HepG2 (cell line): ENCODE results near the gene SMIM36. TPM values are rescaled to one million over a fixed set of nuclear protein-coding genes. Genes with fewer than 3 reads are reported as not detected.

Experiments used
- BCL6 ChIP-seq: IDR thresholded peaks from 2 replicates; pipeline ENCODE4 v1.6.1; 2016; ENCODE audit warnings: missing genetic modification reagents, missing compliant biosample characterization
- ETV6 ChIP-seq: sonication (generic); formaldehyde crosslinking; conservative IDR thresholded peaks from 2 replicates; pipeline ENCODE4 v1.4.0; 2020; ENCODE audit warnings: missing genetic modification reagents
- NR2C2 ChIP-seq: sonication (generic); formaldehyde crosslinking; IDR thresholded peaks from 2 replicates; pipeline ENCODE4 v1.4.0; 2020; ENCODE audit warnings: missing genetic modification reagents, mild to moderate bottlenecking, moderate library complexity, borderline replicate concordance
- RFX1 ChIP-seq: fragments of 450-650 bp; IDR thresholded peaks from 2 replicates; pipeline ENCODE4 v1.6.1; 2017
- SIN3A ChIP-seq: IDR thresholded peaks from 2 replicates; pipeline ENCODE4 v1.6.1; 2011; ENCODE audit warnings: low read depth, mild to moderate bottlenecking, control low read depth, low read length, borderline replicate concordance
- SOX5 ChIP-seq: IDR thresholded peaks from 2 replicates; pipeline ENCODE4 v1.6.1; 2016; ENCODE audit warnings: borderline replicate concordance
- SP140L ChIP-seq: sonication (generic); formaldehyde crosslinking; IDR thresholded peaks from 2 replicates; pipeline ENCODE4 v1.4.0; 2020; ENCODE audit warnings: missing genetic modification reagents, borderline replicate concordance
- TFAP4 ChIP-seq: sonication (generic); IDR thresholded peaks from 2 replicates; pipeline ENCODE4 v1.6.1; 2016; ENCODE audit warnings: low read depth, borderline replicate concordance
- ZBTB43 ChIP-seq: sonication (generic); formaldehyde crosslinking; conservative IDR thresholded peaks from 2 replicates; pipeline ENCODE4 v1.4.0; 2020; ENCODE audit warnings: missing genetic modification reagents
- ZNF333 ChIP-seq: sonication (generic); formaldehyde crosslinking; IDR thresholded peaks from 2 replicates; pipeline ENCODE4 v1.4.0; 2020; ENCODE audit warnings: mild to moderate bottlenecking, missing genetic modification reagents, borderline replicate concordance
- ZNF441 ChIP-seq: sonication (generic); formaldehyde crosslinking; IDR thresholded peaks from 2 replicates; pipeline ENCODE4 v1.7.0; 2021; ENCODE audit warnings: missing genetic modification reagents, borderline replicate concordance
- ZNF790 ChIP-seq: sonication (generic); formaldehyde crosslinking; IDR thresholded peaks from 2 replicates; pipeline ENCODE4 v1.8.0; 2022; ENCODE audit warnings: missing genetic modification reagents, mild to moderate bottlenecking, borderline replicate concordance
- ZNF816 ChIP-seq: sonication (generic); formaldehyde crosslinking; IDR thresholded peaks from 2 replicates; pipeline ENCODE4 v1.8.0; 2022; ENCODE audit warnings: missing genetic modification reagents, mild to moderate bottlenecking, borderline replicate concordance
- polyA plus RNA-seq, 8 experiments: library from polyadenylated mRNA; depleted of rRNA in 3 of 8; stranded (reverse) in 7 of 8; unstranded in 1 of 8; fragments of >200 nt; fragmentation: Illumina TruSeq in 4 of 8; extraction: Trizol in 4 of 8; gene quantifications; 2 replicates each; pipeline versions ENCODE4 v1.2.1 to v1.2.3, GENCODE V29; 2011 to 2016; ENCODE audit warnings: low read depth in 4 of 8, missing spikeins in 1 of 8, mixed read lengths in 1 of 8; ENCODE audit not compliant: insufficient read depth in 1 of 8
- total RNA-seq, 5 experiments: library from RNA; depleted of rRNA; stranded (reverse); fragments of >200 nt; fragmentation: Illumina TruSeq; extraction: Trizol; gene quantifications; 2 replicates each; pipeline ENCODE4 v1.2.3, GENCODE V29; 2016; ENCODE audit warnings: low read depth in 1 of 5
- TF ChIP-seq, protein P1 (sequence below): IDR thresholded peaks from 2 replicates; pipeline ENCODE4 v1.6.1; 2016; ENCODE audit warnings: missing genetic modification reagents, missing compliant biosample characterization
- TF ChIP-seq, protein P2 (sequence below): IDR thresholded peaks from 2 replicates; pipeline ENCODE4 v1.6.1; 2016; ENCODE audit warnings: low read depth, borderline replicate concordance
- TF ChIP-seq, protein P3 (sequence below): sonication (generic); formaldehyde crosslinking; IDR thresholded peaks from 2 replicates; pipeline ENCODE4 v1.4.0; 2020; ENCODE audit warnings: mild to moderate bottlenecking, missing genetic modification reagents
- TF ChIP-seq, protein P4 (sequence below): sonication (generic); formaldehyde crosslinking; IDR thresholded peaks from 2 replicates; pipeline ENCODE4 v1.8.0; 2022; ENCODE audit warnings: mild to moderate bottlenecking, missing genetic modification reagents, moderate library complexity
- TF ChIP-seq, protein P5 (sequence below): sonication (generic); formaldehyde crosslinking; conservative IDR thresholded peaks from 2 replicates; pipeline ENCODE4 v1.4.0; 2020; ENCODE audit warnings: missing genetic modification reagents

The SMIM36 gene
- total and polyA plus RNA-seq, 2 of the 13 experiments (the other 11 are each of a cell fraction or from before 2014, with no cell fraction given) = not detected

DNA sequence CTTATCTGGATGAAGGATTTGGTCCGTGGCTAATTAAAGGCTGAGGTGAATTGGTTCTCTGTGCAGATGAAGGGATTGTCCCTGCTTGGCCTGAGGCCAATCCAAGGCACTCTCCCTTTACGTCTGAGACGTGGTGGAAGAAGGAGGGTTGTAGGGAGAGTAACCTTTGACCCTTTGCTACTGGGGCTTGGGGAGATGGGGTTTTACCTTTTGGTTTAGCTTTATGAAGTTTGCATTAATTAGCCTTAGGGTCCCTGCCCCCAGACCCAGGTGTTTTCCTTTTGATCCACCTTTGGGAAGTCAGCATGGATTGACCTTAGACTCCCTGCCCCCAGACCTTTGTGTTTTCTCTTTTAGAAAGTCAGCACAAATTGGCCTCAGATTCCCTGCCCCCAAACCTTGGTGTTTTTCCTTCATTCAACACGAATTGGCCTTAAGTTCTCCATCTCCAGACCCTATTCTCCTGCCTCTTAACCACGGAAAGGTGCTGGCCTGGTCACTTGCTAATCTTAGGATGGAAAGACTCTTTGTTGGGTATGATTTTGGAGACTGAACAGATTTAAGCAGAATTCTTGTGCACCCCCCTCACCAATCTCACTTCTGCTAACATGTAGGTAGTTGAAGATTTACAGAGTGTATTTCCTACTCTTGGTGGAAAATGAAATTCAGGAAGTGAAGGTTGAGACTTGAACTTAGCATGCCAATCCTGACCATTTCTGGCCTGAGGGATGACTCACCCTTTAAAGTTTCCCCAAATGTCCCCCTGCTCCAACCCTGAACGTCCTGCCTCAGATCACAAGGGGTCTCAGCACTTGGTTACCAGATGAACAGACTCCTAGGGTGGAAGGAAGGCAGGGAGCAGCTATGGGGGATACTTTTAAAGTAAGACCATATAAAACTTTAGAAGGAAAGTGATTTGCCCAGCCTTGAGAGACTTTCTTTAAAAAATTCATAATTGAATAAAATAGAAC is 66.5 kb downstream of the SMIM36 start (continued):
- TF ChIP-seq, protein P1, sequence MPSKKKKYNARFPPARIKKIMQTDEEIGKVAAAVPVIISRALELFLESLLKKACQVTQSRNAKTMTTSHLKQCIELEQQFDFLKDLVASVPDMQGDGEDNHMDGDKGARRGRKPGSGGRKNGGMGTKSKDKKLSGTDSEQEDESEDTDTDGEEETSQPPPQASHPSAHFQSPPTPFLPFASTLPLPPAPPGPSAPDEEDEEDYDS = peak; percentile 80
- TF ChIP-seq ZBTB43 (CRISPR knock-in tag) = 0 out of 2 replicates have a peak, but pooled peaks have one; percentile 6
- peak; percentile 58; the same call in 1 of the 2 replicates for TF ChIP-seq TFAP4
- TF ChIP-seq ZNF790 (CRISPR knock-in tag) = no peak
- TF ChIP-seq, protein P2, sequence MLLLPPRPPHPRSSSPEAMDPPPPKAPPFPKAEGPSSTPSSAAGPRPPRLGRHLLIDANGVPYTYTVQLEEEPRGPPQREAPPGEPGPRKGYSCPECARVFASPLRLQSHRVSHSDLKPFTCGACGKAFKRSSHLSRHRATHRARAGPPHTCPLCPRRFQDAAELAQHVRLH (CRISPR knock-in tag) = peak; percentile 66; the same call in 1 of the 2 replicates
- 0 out of 2 replicates have a peak, but pooled peaks have one; percentile 50 for TF ChIP-seq SOX5 (CRISPR knock-in tag)
- no peak for TF ChIP-seq ETV6 (CRISPR knock-in tag)
- 0 out of 2 replicates have a peak, but pooled peaks have one; percentile 71 for TF ChIP-seq ZNF816 (CRISPR knock-in tag)
- TF ChIP-seq, protein P3, sequence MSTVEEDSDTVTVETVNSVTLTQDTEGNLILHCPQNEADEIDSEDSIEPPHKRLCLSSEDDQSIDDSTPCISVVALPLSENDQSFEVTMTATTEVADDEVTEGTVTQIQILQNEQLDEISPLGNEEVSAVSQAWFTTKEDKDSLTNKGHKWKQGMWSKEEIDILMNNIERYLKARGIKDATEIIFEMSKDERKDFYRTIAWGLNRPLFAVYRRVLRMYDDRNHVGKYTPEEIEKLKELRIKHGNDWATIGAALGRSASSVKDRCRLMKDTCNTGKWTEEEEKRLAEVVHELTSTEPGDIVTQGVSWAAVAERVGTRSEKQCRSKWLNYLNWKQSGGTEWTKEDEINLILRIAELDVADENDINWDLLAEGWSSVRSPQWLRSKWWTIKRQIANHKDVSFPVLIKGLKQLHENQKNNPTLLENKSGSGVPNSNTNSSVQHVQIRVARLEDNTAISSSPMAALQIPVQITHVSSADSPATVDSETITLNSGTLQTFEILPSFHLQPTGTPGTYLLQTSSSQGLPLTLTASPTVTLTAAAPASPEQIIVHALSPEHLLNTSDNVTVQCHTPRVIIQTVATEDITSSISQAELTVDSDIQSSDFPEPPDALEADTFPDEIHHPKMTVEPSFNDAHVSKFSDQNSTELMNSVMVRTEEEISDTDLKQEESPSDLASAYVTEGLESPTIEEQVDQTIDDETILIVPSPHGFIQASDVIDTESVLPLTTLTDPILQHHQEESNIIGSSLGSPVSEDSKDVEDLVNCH (CRISPR knock-in tag) = no peak
- TF ChIP-seq ZNF333 = no peak
- TF ChIP-seq ZNF441 (CRISPR knock-in tag) = no peak
- TF ChIP-seq BCL6 (CRISPR knock-in tag) = peak; percentile 44; the same call in 1 of the 2 replicates
- TF ChIP-seq, protein P4, sequence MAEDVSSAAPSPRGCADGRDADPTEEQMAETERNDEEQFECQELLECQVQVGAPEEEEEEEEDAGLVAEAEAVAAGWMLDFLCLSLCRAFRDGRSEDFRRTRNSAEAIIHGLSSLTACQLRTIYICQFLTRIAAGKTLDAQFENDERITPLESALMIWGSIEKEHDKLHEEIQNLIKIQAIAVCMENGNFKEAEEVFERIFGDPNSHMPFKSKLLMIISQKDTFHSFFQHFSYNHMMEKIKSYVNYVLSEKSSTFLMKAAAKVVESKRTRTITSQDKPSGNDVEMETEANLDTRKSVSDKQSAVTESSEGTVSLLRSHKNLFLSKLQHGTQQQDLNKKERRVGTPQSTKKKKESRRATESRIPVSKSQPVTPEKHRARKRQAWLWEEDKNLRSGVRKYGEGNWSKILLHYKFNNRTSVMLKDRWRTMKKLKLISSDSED = no peak
- TF ChIP-seq SP140L (CRISPR knock-in tag) = peak; percentile 50; the same call in 1 of the 2 replicates
- no peak for TF ChIP-seq RFX1
- TF ChIP-seq SIN3A = no peak; the same call in 1 of the 2 replicates
- TF ChIP-seq, protein P5, sequence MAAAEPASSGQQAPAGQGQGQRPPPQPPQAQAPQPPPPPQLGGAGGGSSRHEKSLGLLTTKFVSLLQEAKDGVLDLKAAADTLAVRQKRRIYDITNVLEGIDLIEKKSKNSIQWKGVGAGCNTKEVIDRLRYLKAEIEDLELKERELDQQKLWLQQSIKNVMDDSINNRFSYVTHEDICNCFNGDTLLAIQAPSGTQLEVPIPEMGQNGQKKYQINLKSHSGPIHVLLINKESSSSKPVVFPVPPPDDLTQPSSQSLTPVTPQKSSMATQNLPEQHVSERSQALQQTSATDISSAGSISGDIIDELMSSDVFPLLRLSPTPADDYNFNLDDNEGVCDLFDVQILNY (CRISPR knock-in tag) = no peak
- TF ChIP-seq NR2C2 (CRISPR knock-in tag) = peak; percentile 66
